ENCODE results near the gene DCAF10.

- TF ChIP-seq CTCF (conservative IDR thresholded peaks at IDR 0.05; ENCODE audit: low read length) (no peak), EZH2phosphoT487 (IDR thresholded peaks at IDR 0.05; ENCODE audit: borderline replicate concordance, low read depth, low read length) (no peak)
These were observed 47.0 kb upstream of the DCAF10 start, which contains the start of gene TRMT10B for GRCh38 chr9:37753489-37754190.

Data from OCI-LY7 (cell line).